ENCODE measurements around the gene DSC3.

- TF ChIP-seq POLR2A (IDR thresholded peaks at IDR 0.05) = no peak
- peak; percentile 22 to 63 (median 44) for TF ChIP-seq CTCF (IDR thresholded peaks at IDR 0.05)
These were observed 71.1 kb downstream of the DSC3 start for GRCh38 chr18:30971338-30971956.

Data from thyroid gland (tissue), 4 donors.